HEK293 (cell line): ENCODE results near the gene RFTN2.

Experiments used
- CTCF ChIA-PET: fragments of 350-600 bp; formaldehyde crosslinking; extraction: SDS; loops from one replicate; lab custom pipeline; 2021; ENCODE audit warnings: antibody characterized with exemption; lab: Yijun Ruan, JAX
- POLR2A ChIA-PET: fragments of 300-600 bp; formaldehyde crosslinking; extraction: SDS; loops from one replicate; lab custom pipeline; 2020; ENCODE audit warnings: antibody characterized with exemption, inconsistent platforms; lab: Yijun Ruan, JAX
- H3K27ac ChIP-seq: fragments of 200-500 bp; sonication (Bioruptor generic); 2 replicates; pipeline ENCODE4 v1.5.1; 2014; ENCODE audit warnings: low read depth, low read length, control low read depth, inconsistent platforms; ENCODE audit errors: extremely low read depth
- H3K36me3 ChIP-seq, 2 experiments: fragments of 200-500 bp in 1 of 2; sonication (Bioruptor generic) in 1 of 2; 1 replicate in 1 of 2; 2 replicates in 1 of 2; pipeline ENCODE4 v1.5.1; 2014 to 2017; ENCODE audit warnings: inconsistent platforms in 2 of 2, low read length in 2 of 2; ENCODE audit not compliant: control insufficient read depth in 2 of 2, insufficient read depth in 1 of 2
- H3K4me1 ChIP-seq: fragments of 200-500 bp; sonication (Bioruptor generic); 2 replicates; pipeline ENCODE4 v1.5.1; 2014; ENCODE audit warnings: mild to moderate bottlenecking, low read length, inconsistent platforms; ENCODE audit not compliant: control insufficient read depth, insufficient read depth
- H3K4me3 ChIP-seq: 2 replicates; pipeline ENCODE4 v1.5.1; 2011; ENCODE audit warnings: low read depth, mild to moderate bottlenecking, control low read depth, low read length, moderate library complexity
- H3K9me3 ChIP-seq: fragments of 200-500 bp; sonication (Bioruptor generic); 2 replicates; pipeline ENCODE4 v1.5.1; 2014; ENCODE audit warnings: low read depth, low read length, inconsistent platforms; ENCODE audit not compliant: control insufficient read depth, insufficient read depth
- BCL11B ChIP-seq: fragments of 450-650 bp; formaldehyde crosslinking; IDR thresholded peaks from 2 replicates; pipeline ENCODE4 v1.5.1; 2016; ENCODE audit warnings: low read depth, missing biosample characterization, missing genetic modification characterization
- KLF1 ChIP-seq: fragments of 450-650 bp; formaldehyde crosslinking; IDR thresholded peaks from 2 replicates; pipeline ENCODE4 v1.5.1; 2016; ENCODE audit warnings: missing biosample characterization, missing genetic modification characterization
- KLF10 ChIP-seq: fragments of 450-650 bp; IDR thresholded peaks from 2 replicates; pipeline ENCODE4 v1.5.1; 2018; ENCODE audit warnings: missing biosample characterization, mild to moderate bottlenecking, missing genetic modification characterization
- KLF8 ChIP-seq: fragments of 450-650 bp; formaldehyde crosslinking; IDR thresholded peaks from 2 replicates; pipeline ENCODE4 v1.5.1; 2016; ENCODE audit warnings: missing biosample characterization, missing genetic modification characterization
- SP7 ChIP-seq: fragments of 450-650 bp; formaldehyde crosslinking; IDR thresholded peaks from 2 replicates; pipeline ENCODE4 v1.5.1; 2016; ENCODE audit warnings: missing biosample characterization, missing genetic modification characterization
- ZBTB8A ChIP-seq: fragments of 450-650 bp; formaldehyde crosslinking; IDR thresholded peaks from 2 replicates; pipeline ENCODE4 v1.5.1; 2016; ENCODE audit warnings: missing biosample characterization, missing genetic modification characterization
- ZFHX2 ChIP-seq: fragments of 450-650 bp; formaldehyde crosslinking; conservative IDR thresholded peaks from 2 replicates; pipeline ENCODE4 v1.5.1; 2016; ENCODE audit warnings: missing biosample characterization, missing genetic modification characterization
- ZNF10 ChIP-seq: fragments of 450-650 bp; formaldehyde crosslinking; IDR thresholded peaks from 2 replicates; pipeline ENCODE4 v1.5.1; 2017; ENCODE audit warnings: missing biosample characterization, missing genetic modification characterization
- ZNF114 ChIP-seq: fragments of 450-650 bp; formaldehyde crosslinking; IDR thresholded peaks from 2 replicates; pipeline ENCODE4 v1.5.0; 2017; ENCODE audit warnings: missing biosample characterization, missing genetic modification characterization
- ZNF138 ChIP-seq: fragments of 450-650 bp; formaldehyde crosslinking; IDR thresholded peaks from 2 replicates; pipeline ENCODE4 v1.5.1; 2016; ENCODE audit warnings: missing biosample characterization, missing genetic modification characterization, borderline replicate concordance
- ZNF157 ChIP-seq: fragments of 450-650 bp; formaldehyde crosslinking; IDR thresholded peaks from 2 replicates; pipeline ENCODE4 v1.5.1; 2016; ENCODE audit warnings: missing biosample characterization, missing genetic modification characterization
- ZNF354C ChIP-seq: fragments of 450-650 bp; formaldehyde crosslinking; IDR thresholded peaks from 2 replicates; pipeline ENCODE4 v1.5.1; 2016; ENCODE audit warnings: missing biosample characterization, missing genetic modification characterization, low read depth, borderline replicate concordance
- ZNF488 ChIP-seq: fragments of 450-650 bp; formaldehyde crosslinking; IDR thresholded peaks from 2 replicates; pipeline ENCODE4 v1.5.1; 2016; ENCODE audit warnings: missing biosample characterization, missing genetic modification characterization
- ZNF510 ChIP-seq: fragments of 450-650 bp; formaldehyde crosslinking; IDR thresholded peaks from 2 replicates; pipeline ENCODE4 v1.5.1; 2018; ENCODE audit warnings: mild to moderate bottlenecking, missing genetic modification characterization, missing biosample characterization; ENCODE audit not compliant: insufficient replicate concordance
- ZNF518A ChIP-seq: fragments of 450-650 bp; formaldehyde crosslinking; conservative IDR thresholded peaks from 2 replicates; pipeline ENCODE4 v1.5.1; 2016; ENCODE audit warnings: low read depth, missing biosample characterization, missing genetic modification characterization
- ZNF548 ChIP-seq: fragments of 450-650 bp; formaldehyde crosslinking; IDR thresholded peaks from 2 replicates; pipeline ENCODE4 v1.5.1; 2016; ENCODE audit warnings: missing biosample characterization, missing genetic modification characterization
- ZNF555 ChIP-seq: fragments of 450-650 bp; formaldehyde crosslinking; conservative IDR thresholded peaks from 2 replicates; pipeline ENCODE4 v1.5.1; 2017; ENCODE audit warnings: missing biosample characterization, mild to moderate bottlenecking, missing genetic modification characterization, inconsistent platforms
- ZNF558 ChIP-seq: fragments of 450-650 bp; formaldehyde crosslinking; IDR thresholded peaks from 2 replicates; pipeline ENCODE4 v1.5.1; 2016; ENCODE audit warnings: missing biosample characterization, missing genetic modification characterization
- ZNF600 ChIP-seq: fragments of 450-650 bp; formaldehyde crosslinking; IDR thresholded peaks from 2 replicates; pipeline ENCODE4 v1.5.1; 2016; ENCODE audit warnings: missing biosample characterization, missing genetic modification characterization
- ZNF654 ChIP-seq: fragments of 450-650 bp; formaldehyde crosslinking; IDR thresholded peaks from 2 replicates; pipeline ENCODE4 v1.5.1; 2016; ENCODE audit warnings: low read depth, missing biosample characterization, missing genetic modification characterization
- ZNF830 ChIP-seq: fragments of 450-650 bp; IDR thresholded peaks from 2 replicates; pipeline ENCODE4 v1.5.0; 2018; ENCODE audit warnings: missing biosample characterization, missing genetic modification characterization, low read depth, mild to moderate bottlenecking, moderate library complexity
- ZNF843 ChIP-seq: fragments of 450-650 bp; formaldehyde crosslinking; IDR thresholded peaks from 2 replicates; pipeline ENCODE4 v1.5.1; 2016; ENCODE audit warnings: missing biosample characterization, missing genetic modification characterization
- ZSCAN30 ChIP-seq: fragments of 450-650 bp; IDR thresholded peaks from 2 replicates; pipeline ENCODE4 v1.5.1; 2018; ENCODE audit warnings: missing biosample characterization, mild to moderate bottlenecking, missing genetic modification characterization, moderate library complexity
- ZXDB ChIP-seq: fragments of 450-650 bp; formaldehyde crosslinking; IDR thresholded peaks from 2 replicates; pipeline ENCODE4 v1.5.1; 2016; ENCODE audit warnings: missing biosample characterization, missing genetic modification characterization
- TF ChIP-seq, protein P1 (sequence below): fragments of 450-650 bp; formaldehyde crosslinking; conservative IDR thresholded peaks from 2 replicates; pipeline ENCODE4 v1.5.1; 2016; ENCODE audit warnings: low read depth, missing biosample characterization, missing genetic modification characterization
- TF ChIP-seq, protein P2 (sequence below): fragments of 450-650 bp; IDR thresholded peaks from 2 replicates; pipeline ENCODE4 v1.5.1; 2018; ENCODE audit warnings: missing biosample characterization, mild to moderate bottlenecking, missing genetic modification characterization

Gene RFTN2

DNA sequence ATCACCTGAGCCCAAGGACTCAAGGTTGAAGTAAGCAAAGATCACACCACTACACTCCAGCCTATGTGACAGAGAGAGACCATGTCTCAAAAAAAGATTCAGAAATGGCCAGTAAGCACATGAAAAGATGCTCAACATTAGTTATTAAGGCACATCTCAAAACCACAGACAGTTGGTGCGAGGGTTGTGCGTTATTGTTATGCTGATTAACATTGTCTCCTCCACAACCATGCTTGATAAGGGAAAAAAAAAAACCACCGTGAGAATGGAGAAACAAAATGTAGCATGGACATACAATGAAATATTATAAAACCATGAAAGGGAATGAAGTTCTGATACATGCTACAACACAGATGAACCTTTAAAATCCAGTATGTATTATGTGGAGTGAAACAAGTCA lies 132.2 kb downstream of the RFTN2 start:
- ChIA-PET CTCF (interaction anchor here (0.6 to 0.8 kb wide), 2 partner anchors 111 to 443 kb away, joined by 3 read pairs; no protein-coding TSS in a partner anchor), POLR2A (no interaction called here)
- Histone ChIP-seq H3K4me1 (no peaks in the 10 kb centered on the region), H3K27ac (no peak overlapping the region), H3K4me3 (no peak overlapping the region), H3K36me3 (peaks cover 45 to 56% of the 10 kb centered on the region in 2 experiments), H3K9me3 (no peaks in the 10 kb centered on the region)
- TF ChIP-seq ZNF555 (tag by site-specific recombination) (no peak), ZNF138 (no peak), KLF1 (no peak), ZNF157 (tag by site-specific recombination) (no peak), KLF8 (no peak), ZNF114 (tag by site-specific recombination) (no peak)

DNA sequence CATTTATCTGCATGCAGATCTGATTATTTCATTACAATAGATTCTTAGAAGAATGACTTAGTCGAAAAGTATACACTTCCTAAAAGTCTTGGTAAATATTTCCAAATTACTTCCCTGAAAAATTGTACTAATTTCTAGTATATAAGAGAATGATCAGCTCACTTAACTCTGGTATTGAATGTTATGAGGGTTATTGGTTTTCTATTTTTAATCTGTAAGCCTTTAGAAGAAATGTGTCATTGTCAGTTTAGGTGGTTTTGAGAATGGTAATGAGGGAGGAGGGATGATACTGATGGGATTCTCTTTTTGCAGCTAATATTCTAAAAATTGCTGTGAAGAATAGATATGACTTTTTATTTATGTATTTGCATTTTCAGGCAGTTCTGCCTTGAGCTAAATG lies 135.7 kb downstream of the RFTN2 start:
- peaks cover 62 to 72% of the 10 kb centered on the region in 2 experiments for H3K36me3 ChIP-seq
- no peak overlapping the region for H3K4me3 ChIP-seq

DNA sequence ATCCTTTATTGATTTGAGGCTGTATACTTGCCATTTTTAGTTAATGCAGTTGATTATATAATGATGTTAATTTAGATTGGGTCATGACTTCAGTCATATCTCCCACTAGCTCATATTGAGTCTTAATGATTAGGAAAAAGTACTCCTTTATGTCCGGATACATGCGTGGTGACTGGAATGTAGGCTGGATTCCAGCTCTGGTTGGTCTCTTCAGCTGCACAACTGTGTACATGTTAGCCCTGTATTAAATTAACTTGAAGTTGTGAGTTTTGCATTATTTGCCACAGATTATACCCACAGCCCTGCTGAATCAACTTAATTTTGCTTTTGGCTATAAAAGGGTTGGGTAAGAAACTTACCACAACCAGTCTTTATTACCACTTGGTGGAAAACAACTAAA lies 137.0 kb downstream of the RFTN2 start:
- POLR2A ChIA-PET, result no interaction called here
- H3K4me1 ChIP-seq, result no peaks in the 10 kb centered on the region
- no peak overlapping the region for H3K4me3 ChIP-seq
- no peak overlapping the region for H3K27ac ChIP-seq
- H3K36me3 ChIP-seq, result peaks cover 57 to 65% of the 10 kb centered on the region in 2 experiments
- CTCF ChIA-PET, result no interaction called here
- H3K9me3 ChIP-seq, result no peaks in the 10 kb centered on the region
- TF ChIP-seq ZNF510 (tag by site-specific recombination) (no peak), KLF10 (tag by site-specific recombination) (no peak), SP7 (tag by site-specific recombination) (no peak), ZNF518A (tag by site-specific recombination) (no peak), ZFHX2 (no peak)

More for the DNA sequence above, 135.7 kb downstream of the RFTN2 start:
- H3K27ac ChIP-seq, result no peak overlapping the region
- CTCF ChIA-PET, result interaction anchor here (0.9 kb wide), 1 partner anchor 167 kb away, joined by 3 read pairs; no protein-coding TSS in a partner anchor
- H3K9me3 ChIP-seq, result no peaks in the 10 kb centered on the region
- TF ChIP-seq ZNF10 (tag by site-specific recombination) (no peak), ZNF354C (tag by site-specific recombination) (no peak), KLF1 (no peak), BCL11B (tag by site-specific recombination) (no peak), ZNF548 (tag by site-specific recombination) (no peak), ZNF488 (tag by site-specific recombination) (no peak), ZNF600 (tag by site-specific recombination) (no peak), ZNF843 (tag by site-specific recombination) (no peak), ZXDB (tag by site-specific recombination) (no peak), ZBTB8A (tag by site-specific recombination) (no peak), ZNF654 (tag by site-specific recombination) (no peak), ZNF138 (no peak), ZNF558 (tag by site-specific recombination) (no peak), ZSCAN30 (tag by site-specific recombination) (no peak), ZNF830 (tag by site-specific recombination) (no peak)
- TF ChIP-seq, protein P1, sequence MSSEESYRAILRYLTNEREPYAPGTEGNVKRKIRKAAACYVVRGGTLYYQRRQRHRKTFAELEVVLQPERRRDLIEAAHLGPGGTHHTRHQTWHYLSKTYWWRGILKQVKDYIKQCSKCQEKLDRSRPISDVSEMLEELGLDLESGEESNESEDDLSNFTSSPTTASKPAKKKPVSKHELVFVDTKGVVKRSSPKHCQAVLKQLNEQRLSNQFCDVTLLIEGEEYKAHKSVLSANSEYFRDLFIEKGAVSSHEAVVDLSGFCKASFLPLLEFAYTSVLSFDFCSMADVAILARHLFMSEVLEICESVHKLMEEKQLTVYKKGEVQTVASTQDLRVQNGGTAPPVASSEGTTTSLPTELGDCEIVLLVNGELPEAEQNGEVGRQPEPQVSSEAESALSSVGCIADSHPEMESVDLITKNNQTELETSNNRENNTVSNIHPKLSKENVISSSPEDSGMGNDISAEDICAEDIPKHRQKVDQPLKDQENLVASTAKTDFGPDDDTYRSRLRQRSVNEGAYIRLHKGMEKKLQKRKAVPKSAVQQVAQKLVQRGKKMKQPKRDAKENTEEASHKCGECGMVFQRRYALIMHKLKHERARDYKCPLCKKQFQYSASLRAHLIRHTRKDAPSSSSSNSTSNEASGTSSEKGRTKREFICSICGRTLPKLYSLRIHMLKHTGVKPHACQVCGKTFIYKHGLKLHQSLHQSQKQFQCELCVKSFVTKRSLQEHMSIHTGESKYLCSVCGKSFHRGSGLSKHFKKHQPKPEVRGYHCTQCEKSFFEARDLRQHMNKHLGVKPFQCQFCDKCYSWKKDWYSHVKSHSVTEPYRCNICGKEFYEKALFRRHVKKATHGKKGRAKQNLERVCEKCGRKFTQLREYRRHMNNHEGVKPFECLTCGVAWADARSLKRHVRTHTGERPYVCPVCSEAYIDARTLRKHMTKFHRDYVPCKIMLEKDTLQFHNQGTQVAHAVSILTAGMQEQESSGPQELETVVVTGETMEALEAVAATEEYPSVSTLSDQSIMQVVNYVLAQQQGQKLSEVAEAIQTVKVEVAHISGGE, result no peak
- TF ChIP-seq, protein P2, sequence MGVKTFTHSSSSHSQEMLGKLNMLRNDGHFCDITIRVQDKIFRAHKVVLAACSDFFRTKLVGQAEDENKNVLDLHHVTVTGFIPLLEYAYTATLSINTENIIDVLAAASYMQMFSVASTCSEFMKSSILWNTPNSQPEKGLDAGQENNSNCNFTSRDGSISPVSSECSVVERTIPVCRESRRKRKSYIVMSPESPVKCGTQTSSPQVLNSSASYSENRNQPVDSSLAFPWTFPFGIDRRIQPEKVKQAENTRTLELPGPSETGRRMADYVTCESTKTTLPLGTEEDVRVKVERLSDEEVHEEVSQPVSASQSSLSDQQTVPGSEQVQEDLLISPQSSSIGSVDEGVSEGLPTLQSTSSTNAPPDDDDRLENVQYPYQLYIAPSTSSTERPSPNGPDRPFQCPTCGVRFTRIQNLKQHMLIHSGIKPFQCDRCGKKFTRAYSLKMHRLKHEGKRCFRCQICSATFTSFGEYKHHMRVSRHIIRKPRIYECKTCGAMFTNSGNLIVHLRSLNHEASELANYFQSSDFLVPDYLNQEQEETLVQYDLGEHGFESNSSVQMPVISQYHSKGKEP, result no peak
- TF ChIP-seq, all 188 proteins: peak for 0
- H3K4me1 ChIP-seq, result no peaks in the 10 kb centered on the region
- POLR2A ChIA-PET, result no interaction called here
